ENCODE measurements around the gene ZNF571.

DNA sequence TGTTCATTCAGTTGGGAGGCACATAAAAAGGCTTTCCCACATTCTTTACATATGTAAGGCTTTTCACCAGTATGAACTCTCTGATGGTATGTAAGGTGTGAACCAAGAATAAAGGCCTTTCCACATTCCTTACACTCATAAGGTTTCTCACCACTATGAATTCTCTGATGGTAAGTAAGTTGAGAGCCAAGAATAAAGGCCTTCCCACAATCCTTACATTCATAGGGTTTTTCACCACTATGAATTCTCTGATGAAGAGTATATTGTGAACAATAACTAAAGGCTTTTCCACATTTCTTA is 29.3 kb downstream of the ZNF571 start:
- TF ChIP-seq CTCF (conservative IDR thresholded peaks at IDR 0.05) (no peak), ZFX (IDR thresholded peaks at IDR 0.05) (no peak)
